ENCODE measurements around the gene RPN1.

The RPN1 gene

DNA sequence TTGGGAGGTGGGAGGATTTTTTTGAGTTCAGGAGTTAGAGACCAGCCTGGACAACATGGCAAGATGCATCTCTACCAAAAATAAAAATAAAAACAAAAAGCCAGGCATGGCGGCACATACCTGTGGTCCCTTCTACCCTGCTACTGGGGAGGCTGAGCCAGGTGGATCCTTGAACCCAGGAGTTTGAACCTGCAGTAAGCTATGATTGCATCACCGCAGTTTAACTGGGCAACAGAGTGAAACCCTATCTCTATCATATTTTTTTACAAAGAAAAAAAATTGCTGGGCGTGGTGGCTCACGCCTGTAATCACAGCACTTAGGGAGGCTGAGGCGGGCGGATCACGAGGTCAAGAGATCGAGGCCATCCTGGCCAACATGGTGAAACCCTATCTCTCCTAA is 35.8 kb upstream of the RPN1 start:
- TF ChIP-seq, protein P1, sequence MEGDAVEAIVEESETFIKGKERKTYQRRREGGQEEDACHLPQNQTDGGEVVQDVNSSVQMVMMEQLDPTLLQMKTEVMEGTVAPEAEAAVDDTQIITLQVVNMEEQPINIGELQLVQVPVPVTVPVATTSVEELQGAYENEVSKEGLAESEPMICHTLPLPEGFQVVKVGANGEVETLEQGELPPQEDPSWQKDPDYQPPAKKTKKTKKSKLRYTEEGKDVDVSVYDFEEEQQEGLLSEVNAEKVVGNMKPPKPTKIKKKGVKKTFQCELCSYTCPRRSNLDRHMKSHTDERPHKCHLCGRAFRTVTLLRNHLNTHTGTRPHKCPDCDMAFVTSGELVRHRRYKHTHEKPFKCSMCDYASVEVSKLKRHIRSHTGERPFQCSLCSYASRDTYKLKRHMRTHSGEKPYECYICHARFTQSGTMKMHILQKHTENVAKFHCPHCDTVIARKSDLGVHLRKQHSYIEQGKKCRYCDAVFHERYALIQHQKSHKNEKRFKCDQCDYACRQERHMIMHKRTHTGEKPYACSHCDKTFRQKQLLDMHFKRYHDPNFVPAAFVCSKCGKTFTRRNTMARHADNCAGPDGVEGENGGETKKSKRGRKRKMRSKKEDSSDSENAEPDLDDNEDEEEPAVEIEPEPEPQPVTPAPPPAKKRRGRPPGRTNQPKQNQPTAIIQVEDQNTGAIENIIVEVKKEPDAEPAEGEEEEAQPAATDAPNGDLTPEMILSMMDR (IDR thresholded peaks at IDR 0.05): no peak
- H3K9me3 ChIP-seq: no peaks in the 10 kb centered on the region
- H3K27ac ChIP-seq: no peak overlapping the region
- H3K36me3 ChIP-seq: no peaks in the 10 kb centered on the region
- no peaks in the 10 kb centered on the region for H3K27me3 ChIP-seq
- H3K4me1 ChIP-seq (ENCODE audit: control insufficient read depth in 1 of 2, insufficient read depth in 1 of 2, low read depth in 1 of 2, low read length in 1 of 2): peaks cover 33 to 41% of the 10 kb centered on the region in 2 experiments
- H3K4me3 ChIP-seq (ENCODE audit: low read depth in 1 of 2, low read length in 1 of 2): no peak overlapping the region

DNA sequence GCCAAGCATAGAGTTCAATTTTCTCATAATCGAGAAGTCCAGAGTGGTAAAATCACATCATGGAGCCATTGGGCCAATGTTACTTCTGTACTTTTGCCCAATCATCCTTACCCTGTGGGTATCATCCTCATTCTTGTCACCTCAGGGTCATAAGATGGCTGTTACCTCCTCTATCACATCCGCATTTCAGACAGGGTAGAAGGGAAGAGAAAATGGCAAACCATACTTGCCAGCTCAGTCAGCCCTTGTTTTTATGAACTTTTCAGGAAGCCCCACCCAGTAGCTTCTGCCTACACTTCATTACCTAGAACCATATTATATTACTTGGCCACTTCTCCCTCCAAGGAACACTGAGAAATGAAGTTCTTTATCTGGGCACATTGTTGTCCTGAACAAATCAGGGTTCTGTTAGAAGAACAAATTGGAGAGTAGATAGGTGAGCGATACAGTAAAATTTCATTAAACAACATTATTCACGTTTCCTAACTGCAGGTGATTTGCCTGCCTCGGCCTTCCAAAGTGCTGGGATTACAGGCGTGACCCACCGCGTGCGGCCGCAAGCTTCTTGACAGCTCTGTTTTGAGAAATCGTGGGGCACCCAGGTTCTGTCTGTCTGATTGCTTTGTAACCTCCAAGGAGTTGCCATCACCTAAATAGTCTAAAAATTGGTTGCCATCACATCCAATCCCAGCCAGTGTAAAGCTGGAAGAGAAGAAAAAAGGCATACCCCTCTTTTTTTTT is 34.5 kb upstream of the RPN1 start:
- no peaks in the 10 kb centered on the region for H3K27me3 ChIP-seq
- TF ChIP-seq, protein P1 (IDR thresholded peaks at IDR 0.05): no peak
- H3K36me3 ChIP-seq: no peaks in the 10 kb centered on the region
- H3K9me3 ChIP-seq: no peaks in the 10 kb centered on the region
- H3K4me1 ChIP-seq (ENCODE audit: control insufficient read depth in 1 of 2, insufficient read depth in 1 of 2, low read depth in 1 of 2, low read length in 1 of 2): peaks cover 43 to 44% of the 10 kb centered on the region in 2 experiments
- no peak overlapping the region for H3K4me3 ChIP-seq (ENCODE audit: low read depth in 1 of 2, low read length in 1 of 2)
- H3K27ac ChIP-seq: peak overlapping the region; percentile 28

DNA sequence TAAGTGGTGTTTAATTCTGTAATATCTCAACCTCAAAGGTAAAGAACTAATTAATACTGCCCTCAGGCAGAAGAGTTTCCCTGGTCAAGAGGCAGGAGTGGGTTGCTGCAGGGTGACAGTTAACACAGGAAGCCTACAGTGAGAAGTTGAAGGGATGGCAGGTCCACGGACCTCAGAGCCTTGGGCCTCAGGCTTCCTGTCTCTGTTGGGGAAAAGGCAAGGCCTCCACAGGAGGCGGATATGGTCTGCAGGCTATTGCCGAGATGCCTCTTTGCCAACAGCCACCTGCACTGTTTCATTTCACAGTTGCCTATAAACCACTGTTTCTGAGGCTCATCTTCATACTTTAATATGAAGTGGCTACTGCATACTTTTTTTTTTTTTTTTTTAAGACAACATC is 33.3 kb upstream of the RPN1 start:
- Histone ChIP-seq H3K27ac (peak overlapping the region; percentile 63), H3K36me3 (no peaks in the 10 kb centered on the region), H3K4me1 (ENCODE audit: control insufficient read depth in 1 of 2, insufficient read depth in 1 of 2, low read depth in 1 of 2, low read length in 1 of 2) (peaks cover 47 to 54% of the 10 kb centered on the region in 2 experiments), H3K4me3 (ENCODE audit: low read depth in 1 of 2, low read length in 1 of 2) (no peak overlapping the region), H3K9me3 (no peaks in the 10 kb centered on the region), H3K27me3 (no peaks in the 10 kb centered on the region)
- TF ChIP-seq, protein P1 (IDR thresholded peaks at IDR 0.05): no peak

DNA sequence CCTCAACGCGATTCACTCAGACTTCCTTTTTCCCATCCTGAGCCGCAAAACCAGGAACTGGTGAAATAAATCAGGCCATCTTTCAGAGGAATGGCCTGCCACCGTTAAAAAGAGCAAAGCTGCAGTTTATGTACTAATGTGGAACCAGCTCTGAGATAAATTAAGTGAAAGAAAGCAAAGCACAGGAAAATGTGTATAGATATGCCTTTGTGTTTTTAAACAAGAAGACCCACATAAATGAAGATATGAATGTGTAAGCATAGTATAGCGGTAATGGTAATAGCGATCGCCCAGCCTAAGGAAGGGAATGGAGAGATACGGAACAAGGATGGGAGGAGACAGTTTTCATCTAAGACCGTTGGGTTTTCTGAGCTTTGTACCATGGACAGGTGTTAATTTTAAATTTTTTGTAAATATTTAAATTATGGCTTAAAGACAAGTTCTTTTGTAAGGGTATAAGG is 30.8 kb upstream of the RPN1 start:
- H3K36me3 ChIP-seq: no peaks in the 10 kb centered on the region
- peaks cover 47 to 54% of the 10 kb centered on the region in 2 experiments for H3K4me1 ChIP-seq (ENCODE audit: control insufficient read depth in 1 of 2, insufficient read depth in 1 of 2, low read depth in 1 of 2, low read length in 1 of 2)
- H3K27ac ChIP-seq: peak overlapping the region; percentile 98
- H3K9me3 ChIP-seq: no peaks in the 10 kb centered on the region
- TF ChIP-seq, protein P1 (IDR thresholded peaks at IDR 0.05): no peak
- H3K4me3 ChIP-seq (ENCODE audit: low read depth in 1 of 2, low read length in 1 of 2): peak overlapping the region; percentile 83 to 86
- no peaks in the 10 kb centered on the region for H3K27me3 ChIP-seq

DNA sequence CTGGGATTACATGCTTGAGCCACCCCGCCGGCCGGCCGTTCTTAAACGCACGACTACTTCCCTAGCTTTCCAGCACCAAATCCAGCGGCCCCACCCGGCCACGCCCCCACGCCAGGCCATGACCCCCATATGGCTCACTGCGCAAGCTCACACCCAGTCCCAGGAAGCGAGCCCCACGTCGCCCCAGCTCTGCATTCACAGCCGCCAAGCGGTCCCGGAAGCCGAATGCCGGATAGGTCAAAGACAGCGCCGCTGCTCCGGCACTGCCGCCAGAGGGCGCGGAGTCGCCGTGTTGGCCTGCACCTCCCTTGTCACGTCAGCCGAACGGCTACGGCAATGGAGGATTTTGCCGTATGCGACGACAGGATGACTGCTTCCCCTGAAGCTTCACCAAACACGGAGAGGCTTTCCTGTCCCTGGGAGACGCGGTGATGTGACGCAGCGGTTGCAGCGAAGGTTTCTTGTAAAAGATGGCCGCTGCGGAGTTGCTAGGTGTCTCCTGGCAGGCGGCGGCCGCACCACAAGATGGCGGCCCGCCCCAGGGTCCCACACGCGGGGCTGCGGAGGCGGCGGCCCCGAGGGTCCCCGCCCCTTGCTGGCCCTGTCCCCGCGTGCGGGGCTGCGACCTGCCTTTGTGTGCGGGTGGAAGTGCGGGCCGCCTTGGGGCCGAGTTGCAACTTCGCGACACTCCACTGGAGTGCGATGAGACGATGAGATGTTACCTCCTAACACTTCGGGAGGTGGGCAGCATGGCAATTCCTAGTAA is 30.2 kb upstream of the RPN1 start:
- Histone ChIP-seq H3K36me3 (no peaks in the 10 kb centered on the region), H3K4me3 (ENCODE audit: low read depth in 1 of 2, low read length in 1 of 2) (peak overlapping the region; percentile 83 to 86), H3K27ac (peak overlapping the region; percentile 98), H3K4me1 (ENCODE audit: control insufficient read depth in 1 of 2, insufficient read depth in 1 of 2, low read depth in 1 of 2, low read length in 1 of 2) (peaks cover 47 to 54% of the 10 kb centered on the region in 2 experiments), H3K27me3 (no peaks in the 10 kb centered on the region), H3K9me3 (no peaks in the 10 kb centered on the region)
- TF ChIP-seq, protein P1 (IDR thresholded peaks at IDR 0.05): peak; percentile 99

All from neutrophil (primary cell).